Measurements from ENCODE around the gene MEI1. TPM values are rescaled to one million over a fixed set of nuclear protein-coding genes. Genes with fewer than 3 reads are reported as not detected.

The MEI1 gene
- 0.62 TPM for total RNA-seq
- polyA plus RNA-seq (ENCODE audit: insufficient read depth in 1 of 8, insufficient read length in 8 of 8, low replicate concordance in 1 of 8): 1 to 10 TPM in 4 of 8 donors, under 1 TPM in 4; 0.49 to 1.6 (median 0.99) TPM
- long read RNA-seq, donor 1: 0 reads
- long read RNA-seq, donor 2: 0 reads
- long read RNA-seq, donor 3: 0 reads
- long read RNA-seq, donor 4: 0 reads
- long read RNA-seq, donor 5: 0 reads
- long read RNA-seq, donor 6, partial matches to known transcripts: 0 of 1 reads
- long read RNA-seq, donor 6, other reads (novel, unspliced or antisense): 0 of 1 reads
- long read RNA-seq, donor 7: 0 reads
- long read RNA-seq, donor 8: 0 reads
- long read RNA-seq, donor 9: 0 reads
- long read RNA-seq, donor 10: 0 reads
- long read RNA-seq, donor 11: 0 reads

- H3K4me3 ChIP-seq (ENCODE audit: low read length): no peak within 1 kb of the TSS
- peaks cover 5% of the 10 kb centered on the region for H3K27me3 ChIP-seq (ENCODE audit: control insufficient read depth, insufficient read depth, low read length)
- H3K4me1 ChIP-seq (ENCODE audit: control insufficient read depth, insufficient read depth, low read length): peaks cover 22% of the 10 kb centered on the region
- DNase-seq: peak; percentile 86
- H3K27ac ChIP-seq (ENCODE audit: low read length): no peak within 1 kb of the TSS
- no peaks in the 10 kb centered on the region for H3K9me3 ChIP-seq (replicated peaks; ENCODE audit: control insufficient read depth, low read depth, low read length)
- H3K36me3 ChIP-seq (ENCODE audit: control insufficient read depth, insufficient read depth, low read length): peaks cover 1% of the 10 kb centered on the region
- WGBS (ENCODE audit: insufficient coverage): 45% methylated on average over 69 of the region's 69 CpGs
Observed at GRCh38 chr22:41699264-41700107, at the start of gene MEI1. MEI1 (plus strand) TSS chr22:41699503; CDS start chr22:41699539, 36 bp downstream.

- H3K27ac ChIP-seq (ENCODE audit: low read length): no peak overlapping the region
- no CpG with 5 or more reads among the region's 1 CpG for WGBS (ENCODE audit: insufficient coverage)
- H3K27me3 ChIP-seq (ENCODE audit: control insufficient read depth, insufficient read depth, low read length): no peaks in the 10 kb centered on the region
- H3K4me3 ChIP-seq (ENCODE audit: low read length): no peak overlapping the region
- H3K9me3 ChIP-seq (replicated peaks; ENCODE audit: control insufficient read depth, low read depth, low read length): no peaks in the 10 kb centered on the region
- no peak for DNase-seq
- H3K4me1 ChIP-seq (ENCODE audit: control insufficient read depth, insufficient read depth, low read length): no peaks in the 10 kb centered on the region
- H3K36me3 ChIP-seq (ENCODE audit: control insufficient read depth, insufficient read depth, low read length): peaks cover 79% of the 10 kb centered on the region
Observed at GRCh38 chr22:41650229-41650628, 49.1 kb upstream of the MEI1 start.

GRCh38 chr22:41650821-41651220, 48.5 kb upstream of the MEI1 start:
- no peak for DNase-seq
- Histone ChIP-seq H3K4me3 (ENCODE audit: low read length) (no peak overlapping the region), H3K9me3 (replicated peaks; ENCODE audit: control insufficient read depth, low read depth, low read length) (no peaks in the 10 kb centered on the region), H3K27me3 (ENCODE audit: control insufficient read depth, insufficient read depth, low read length) (no peaks in the 10 kb centered on the region), H3K27ac (ENCODE audit: low read length) (no peak overlapping the region), H3K4me1 (ENCODE audit: control insufficient read depth, insufficient read depth, low read length) (no peaks in the 10 kb centered on the region), H3K36me3 (ENCODE audit: control insufficient read depth, insufficient read depth, low read length) (peaks cover 78% of the 10 kb centered on the region)
- WGBS (ENCODE audit: insufficient coverage): 87% methylated on average over 9 of the region's 11 CpGs

GRCh38 chr22:41654322-41654721, 45.0 kb upstream of the MEI1 start:
- Histone ChIP-seq H3K27me3 (ENCODE audit: control insufficient read depth, insufficient read depth, low read length) (no peaks in the 10 kb centered on the region), H3K36me3 (ENCODE audit: control insufficient read depth, insufficient read depth, low read length) (peaks cover 91% of the 10 kb centered on the region), H3K4me3 (ENCODE audit: low read length) (no peak overlapping the region), H3K9me3 (replicated peaks; ENCODE audit: control insufficient read depth, low read depth, low read length) (no peaks in the 10 kb centered on the region), H3K27ac (ENCODE audit: low read length) (no peak overlapping the region), H3K4me1 (ENCODE audit: control insufficient read depth, insufficient read depth, low read length) (no peaks in the 10 kb centered on the region)
- no peak for DNase-seq
- 100% methylated on average over 1 of the region's 3 CpGs for WGBS (ENCODE audit: insufficient coverage)

GRCh38 chr22:41656556-41656955, 42.7 kb upstream of the MEI1 start:
- Histone ChIP-seq H3K27me3 (ENCODE audit: control insufficient read depth, insufficient read depth, low read length) (no peaks in the 10 kb centered on the region), H3K4me1 (ENCODE audit: control insufficient read depth, insufficient read depth, low read length) (no peaks in the 10 kb centered on the region), H3K9me3 (replicated peaks; ENCODE audit: control insufficient read depth, low read depth, low read length) (no peaks in the 10 kb centered on the region), H3K36me3 (ENCODE audit: control insufficient read depth, insufficient read depth, low read length) (peaks cover 91% of the 10 kb centered on the region), H3K4me3 (ENCODE audit: low read length) (no peak overlapping the region), H3K27ac (ENCODE audit: low read length) (no peak overlapping the region)
- WGBS (ENCODE audit: insufficient coverage): no CpG with 5 or more reads among the region's 5 CpGs
- no peak for DNase-seq

- Histone ChIP-seq H3K27me3 (ENCODE audit: control insufficient read depth, insufficient read depth, low read length) (no peaks in the 10 kb centered on the region), H3K9me3 (replicated peaks; ENCODE audit: control insufficient read depth, low read depth, low read length) (no peaks in the 10 kb centered on the region), H3K4me3 (ENCODE audit: low read length) (no peak overlapping the region), H3K27ac (ENCODE audit: low read length) (no peak overlapping the region), H3K36me3 (ENCODE audit: control insufficient read depth, insufficient read depth, low read length) (peaks cover 87% of the 10 kb centered on the region), H3K4me1 (ENCODE audit: control insufficient read depth, insufficient read depth, low read length) (no peaks in the 10 kb centered on the region)
- WGBS (ENCODE audit: insufficient coverage): 91% methylated on average over 6 of the region's 6 CpGs
- DNase-seq: no peak
Observed at GRCh38 chr22:41657709-41658108, 41.6 kb upstream of the MEI1 start.

GRCh38 chr22:41658869-41659268, 40.4 kb upstream of the MEI1 start:
- Histone ChIP-seq H3K4me1 (ENCODE audit: control insufficient read depth, insufficient read depth, low read length) (no peaks in the 10 kb centered on the region), H3K36me3 (ENCODE audit: control insufficient read depth, insufficient read depth, low read length) (peaks cover 87% of the 10 kb centered on the region), H3K9me3 (replicated peaks; ENCODE audit: control insufficient read depth, low read depth, low read length) (no peaks in the 10 kb centered on the region), H3K27ac (ENCODE audit: low read length) (no peak overlapping the region), H3K4me3 (ENCODE audit: low read length) (no peak overlapping the region), H3K27me3 (ENCODE audit: control insufficient read depth, insufficient read depth, low read length) (no peaks in the 10 kb centered on the region)
- no peak for DNase-seq
- 98% methylated on average over 12 of the region's 17 CpGs for WGBS (ENCODE audit: insufficient coverage)

- no peak overlapping the region for H3K4me3 ChIP-seq (ENCODE audit: low read length)
- no CpG with 5 or more reads among the region's 1 CpG for WGBS (ENCODE audit: insufficient coverage)
- H3K36me3 ChIP-seq (ENCODE audit: control insufficient read depth, insufficient read depth, low read length): peaks cover 84% of the 10 kb centered on the region
- H3K4me1 ChIP-seq (ENCODE audit: control insufficient read depth, insufficient read depth, low read length): no peaks in the 10 kb centered on the region
- no peak for DNase-seq
- H3K27ac ChIP-seq (ENCODE audit: low read length): no peak overlapping the region
- no peaks in the 10 kb centered on the region for H3K27me3 ChIP-seq (ENCODE audit: control insufficient read depth, insufficient read depth, low read length)
- no peaks in the 10 kb centered on the region for H3K9me3 ChIP-seq (replicated peaks; ENCODE audit: control insufficient read depth, low read depth, low read length)
Observed at GRCh38 chr22:41659941-41660340, 39.4 kb upstream of the MEI1 start.

GRCh38 chr22:41660416-41660815, 38.9 kb upstream of the MEI1 start:
- H3K9me3 ChIP-seq (replicated peaks; ENCODE audit: control insufficient read depth, low read depth, low read length): no peaks in the 10 kb centered on the region
- no peak overlapping the region for H3K27ac ChIP-seq (ENCODE audit: low read length)
- no peak overlapping the region for H3K4me3 ChIP-seq (ENCODE audit: low read length)
- H3K4me1 ChIP-seq (ENCODE audit: control insufficient read depth, insufficient read depth, low read length): no peaks in the 10 kb centered on the region
- 91% methylated on average over 3 of the region's 3 CpGs for whole genome bisulfite sequencing (ENCODE audit: insufficient coverage)
- H3K36me3 ChIP-seq (ENCODE audit: control insufficient read depth, insufficient read depth, low read length): peaks cover 79% of the 10 kb centered on the region
- DNase-seq: no peak
- H3K27me3 ChIP-seq (ENCODE audit: control insufficient read depth, insufficient read depth, low read length): no peaks in the 10 kb centered on the region

GRCh38 chr22:41661088-41661487, 38.2 kb upstream of the MEI1 start:
- Histone ChIP-seq H3K27me3 (ENCODE audit: control insufficient read depth, insufficient read depth, low read length) (no peaks in the 10 kb centered on the region), H3K27ac (ENCODE audit: low read length) (no peak overlapping the region), H3K4me3 (ENCODE audit: low read length) (no peak overlapping the region), H3K36me3 (ENCODE audit: control insufficient read depth, insufficient read depth, low read length) (peaks cover 74% of the 10 kb centered on the region), H3K4me1 (ENCODE audit: control insufficient read depth, insufficient read depth, low read length) (no peaks in the 10 kb centered on the region), H3K9me3 (replicated peaks; ENCODE audit: control insufficient read depth, low read depth, low read length) (no peaks in the 10 kb centered on the region)
- no peak for DNase-seq
- no CpG with 5 or more reads among the region's 3 CpGs for WGBS (ENCODE audit: insufficient coverage)
